GM23248 (cell line): Measurements from ENCODE around the gene SLC5A1.

Source experiments
- EZH2 ChIP-seq: fragments of 200-600 bp; sonication (generic); IDR thresholded peaks from 2 replicates; pipeline ENCODE4 v1.6.1; 2018; ENCODE audit warnings: antibody characterized with exemption, mild to moderate bottlenecking; ENCODE audit not compliant: insufficient read depth, poor library complexity, severe bottlenecking
- EZH2phosphoT487 ChIP-seq: fragments of 200-600 bp; sonication (generic); IDR thresholded peaks from 2 replicates; pipeline ENCODE4 v1.6.1; 2018; ENCODE audit warnings: antibody characterized with exemption, moderate library complexity, mild to moderate bottlenecking, low read depth; ENCODE audit not compliant: insufficient read depth

GRCh38 chr22:32048069-32048468 is 5.0 kb downstream of the SLC5A1 start:
- TF ChIP-seq EZH2phosphoT487 (no peak), EZH2 (no peak)
